GM21390 (cell line): ENCODE data around the gene PDLIM4.
A peak's percentile ranks its signal among the peaks of the same experiment; 100 is the strongest.

Source experiments
- ATAC-seq: cut with Tn5 transposase; IDR thresholded peaks from one replicate; pipeline ENCODE4 v1.9.1; 2021; ENCODE audit not compliant: unreplicated experiment

Gene PDLIM4

GRCh38 chr5:132253008-132253441 lies 4.5 kb upstream of the PDLIM4 start:
- ATAC-seq: no peak

DNA sequence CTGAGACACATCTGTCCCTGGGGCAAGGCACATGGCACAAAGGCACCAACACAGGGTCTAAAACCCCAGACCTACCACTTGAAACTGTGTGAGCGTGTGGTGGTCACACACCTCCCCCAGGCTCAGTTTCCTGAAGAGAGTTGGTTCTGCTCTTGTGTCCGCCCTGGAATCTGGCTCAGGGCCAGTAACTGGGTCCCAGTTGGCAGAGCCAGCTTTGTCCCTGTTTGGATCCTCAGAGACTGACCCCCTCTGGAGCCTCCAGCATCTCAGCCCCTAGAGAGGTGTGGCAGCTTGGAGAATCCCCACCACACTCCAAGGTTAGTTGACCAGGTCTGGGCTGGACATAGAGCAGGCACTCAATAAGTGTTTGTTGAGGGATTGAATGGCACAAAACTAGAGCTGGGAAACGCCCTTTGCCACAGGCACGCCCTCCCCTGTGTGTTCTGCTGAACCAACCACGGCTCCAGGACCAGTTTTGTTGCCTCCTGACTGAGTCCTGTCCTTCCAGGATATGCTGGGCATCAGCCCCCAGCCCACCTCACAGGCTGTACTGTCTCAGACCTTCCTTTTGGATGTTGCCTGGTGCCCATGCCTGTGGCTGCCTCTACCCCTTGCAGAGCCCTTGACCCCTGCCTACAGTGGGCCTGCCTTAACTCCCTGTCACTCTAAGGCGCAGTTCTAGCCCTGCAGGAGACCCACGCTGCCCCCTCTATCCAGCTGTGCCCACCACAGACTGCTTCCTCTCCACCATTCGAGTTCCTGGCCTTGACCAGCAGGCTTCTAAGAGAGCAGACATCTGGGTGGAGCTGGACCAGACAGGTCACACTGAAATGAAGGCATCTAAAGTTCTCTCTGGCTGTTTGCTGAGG lies 3.8 kb upstream of the PDLIM4 start:
- no peak for ATAC-seq

DNA sequence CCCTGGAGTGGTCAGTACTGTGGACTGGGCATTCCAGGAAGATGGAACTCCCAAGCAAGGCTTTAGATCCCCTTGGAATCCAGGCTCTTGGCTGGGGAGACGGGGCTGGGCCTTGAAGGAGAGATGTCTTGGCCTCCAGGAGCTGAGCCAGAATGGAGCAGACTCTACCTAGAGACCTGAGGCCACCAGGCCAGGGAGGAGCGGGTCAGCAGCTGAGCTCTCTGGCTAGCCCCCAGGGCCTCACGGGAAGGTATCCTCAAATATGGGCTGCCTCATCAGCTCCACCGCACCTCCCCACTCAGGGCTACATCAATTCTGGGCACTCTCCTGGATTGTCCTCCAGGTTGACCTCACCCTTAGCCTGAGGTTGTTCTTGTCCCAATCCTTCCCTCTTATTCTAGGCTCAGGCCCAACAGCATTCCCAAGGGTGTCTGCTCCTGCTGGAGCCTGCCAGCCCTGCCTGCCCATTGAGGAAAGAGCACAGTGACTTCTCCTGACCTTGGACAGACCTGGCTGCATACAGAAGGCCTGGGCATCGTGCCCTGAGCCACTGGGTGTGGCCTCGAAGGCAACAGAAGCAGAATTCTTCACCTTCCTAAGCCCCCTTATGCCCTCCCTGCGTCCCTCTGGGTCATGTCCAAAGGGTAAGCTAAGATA lies 3.0 kb upstream of the PDLIM4 start:
- ATAC-seq: no peak

DNA sequence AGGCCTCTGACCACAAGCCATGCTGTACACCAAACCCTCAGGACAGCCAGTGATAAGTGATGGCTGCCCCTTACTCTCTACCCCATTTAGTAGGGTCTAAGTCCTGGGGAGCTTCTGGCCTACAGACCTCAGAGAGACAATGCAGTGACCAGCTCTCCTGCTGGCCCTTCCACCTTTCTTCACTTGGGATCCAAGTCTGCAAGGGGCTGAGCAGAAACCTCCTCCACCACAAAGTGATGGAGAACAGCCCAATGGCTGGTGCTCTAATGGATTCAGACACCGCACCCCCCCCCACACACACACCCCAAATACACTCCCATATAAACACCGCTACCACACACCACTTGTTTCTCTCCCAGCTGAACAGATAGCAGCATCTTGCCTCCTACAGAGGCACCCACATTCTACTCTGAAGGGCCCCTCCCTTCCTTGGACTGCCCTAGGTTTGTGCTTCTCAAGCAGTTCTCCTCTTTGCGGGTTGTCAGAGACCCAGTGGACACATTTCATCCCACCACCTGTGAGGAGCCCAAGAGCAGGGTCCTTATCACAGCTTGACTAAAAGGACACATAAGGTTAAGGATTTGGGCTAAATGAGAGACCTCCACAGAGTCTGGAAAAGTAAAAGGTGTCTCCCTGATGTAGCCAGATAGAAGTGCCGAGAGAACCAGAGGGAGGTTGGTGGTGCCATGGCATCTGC lies 1.3 kb upstream of the PDLIM4 start:
- no peak for ATAC-seq

GRCh38 chr5:132256783-132257130 lies 739 bp upstream of the PDLIM4 start:
- no peak for ATAC-seq

GRCh38 chr5:132258102-132259068 lies 889 bp downstream of the PDLIM4 start:
- ATAC-seq: no peak

GRCh38 chr5:132259069-132259851 lies 1.8 kb downstream of the PDLIM4 start:
- ATAC-seq: no peak

GRCh38 chr5:132260051-132260450 lies 2.6 kb downstream of the PDLIM4 start:
- ATAC-seq: no peak

DNA sequence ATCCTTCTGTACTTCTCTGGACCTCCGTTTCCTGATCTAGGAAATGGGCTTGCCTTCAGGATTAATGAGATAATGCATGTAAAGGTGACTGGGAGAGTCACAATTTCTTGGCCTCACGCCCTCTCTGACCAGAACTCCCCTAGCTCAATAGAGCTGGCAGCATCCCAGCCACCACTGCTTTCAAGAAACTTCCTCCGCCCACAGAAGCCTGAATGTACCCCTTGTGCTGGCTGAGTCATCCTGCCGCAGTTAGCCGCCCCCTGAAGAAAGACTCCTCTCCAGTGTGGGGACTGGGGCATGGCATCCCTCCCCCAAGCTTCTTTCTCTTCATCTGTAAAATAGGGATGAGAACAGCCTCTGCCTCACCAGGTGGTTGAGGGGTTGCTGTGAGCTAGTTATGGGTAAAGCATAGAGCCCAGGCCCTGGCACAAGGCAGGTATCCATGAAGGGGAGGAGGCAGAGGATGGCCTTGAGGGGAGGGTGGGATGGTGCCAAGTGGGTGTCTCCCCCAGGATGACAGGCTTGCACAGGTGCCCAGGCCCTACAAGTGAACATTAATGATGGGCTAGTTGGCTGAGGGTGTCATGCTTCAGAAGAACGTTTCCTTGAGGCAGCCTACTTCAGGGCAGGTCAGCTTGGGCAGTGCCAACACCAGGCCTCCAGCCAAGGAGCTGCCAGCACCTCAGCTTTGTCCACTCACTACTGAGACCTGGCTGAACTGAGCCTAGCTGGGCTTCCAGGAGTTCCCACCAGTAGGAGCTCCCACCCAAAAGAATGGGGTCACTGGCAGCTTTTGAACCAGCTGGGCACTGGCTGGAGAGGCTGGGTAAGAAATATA lies 3.4 kb downstream of the PDLIM4 start:
- peak; percentile 53 for ATAC-seq

DNA sequence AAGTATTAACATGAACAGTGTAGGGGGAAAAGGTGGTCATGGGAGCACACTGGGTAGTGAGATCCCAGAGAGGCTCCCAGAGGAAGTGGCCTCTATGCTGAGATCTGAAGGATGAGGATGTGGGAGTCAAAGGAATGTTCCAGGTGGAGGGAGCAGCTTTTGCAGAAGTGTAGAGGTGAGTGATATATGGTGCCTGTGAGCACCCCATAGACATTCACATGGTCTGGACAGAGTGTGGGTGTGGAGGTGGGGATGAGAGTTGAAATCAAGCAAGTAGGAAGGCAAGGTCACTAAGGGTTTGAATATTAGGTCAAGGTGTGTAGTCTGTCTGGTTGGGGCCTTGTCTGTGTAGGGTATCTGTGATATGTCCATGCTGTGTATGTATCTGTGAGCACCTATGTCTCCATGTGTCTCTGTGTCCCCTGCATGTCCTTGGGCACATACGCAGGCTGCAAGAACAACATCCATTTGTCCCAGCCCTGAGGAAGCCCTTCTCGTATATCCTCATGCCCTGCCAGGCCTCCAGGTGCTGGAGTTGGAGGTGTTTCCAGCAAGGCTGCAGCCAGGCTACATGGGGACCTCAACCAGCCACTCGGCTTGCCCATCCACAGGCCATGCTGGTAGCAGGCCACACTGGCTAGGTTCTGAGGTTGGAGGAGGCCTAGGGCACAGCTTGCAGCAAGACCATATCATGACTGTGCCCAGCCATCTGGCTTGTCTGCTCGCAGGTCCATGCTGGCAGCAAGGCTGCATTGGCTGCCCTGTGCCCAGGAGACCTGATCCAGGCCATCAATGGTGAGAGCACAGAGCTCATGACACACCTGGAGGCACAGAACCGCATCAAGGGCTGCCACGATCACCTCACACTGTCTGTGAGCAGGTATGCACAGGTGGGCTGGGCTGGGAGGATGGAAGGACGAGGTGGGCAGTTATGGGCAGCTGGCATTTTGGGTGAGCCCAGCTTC lies 4.7 kb downstream of the PDLIM4 start:
- no peak for ATAC-seq

- no peak for ATAC-seq
These were observed 5.5 kb downstream of the PDLIM4 start for GRCh38 chr5:132262882-132263547.

DNA sequence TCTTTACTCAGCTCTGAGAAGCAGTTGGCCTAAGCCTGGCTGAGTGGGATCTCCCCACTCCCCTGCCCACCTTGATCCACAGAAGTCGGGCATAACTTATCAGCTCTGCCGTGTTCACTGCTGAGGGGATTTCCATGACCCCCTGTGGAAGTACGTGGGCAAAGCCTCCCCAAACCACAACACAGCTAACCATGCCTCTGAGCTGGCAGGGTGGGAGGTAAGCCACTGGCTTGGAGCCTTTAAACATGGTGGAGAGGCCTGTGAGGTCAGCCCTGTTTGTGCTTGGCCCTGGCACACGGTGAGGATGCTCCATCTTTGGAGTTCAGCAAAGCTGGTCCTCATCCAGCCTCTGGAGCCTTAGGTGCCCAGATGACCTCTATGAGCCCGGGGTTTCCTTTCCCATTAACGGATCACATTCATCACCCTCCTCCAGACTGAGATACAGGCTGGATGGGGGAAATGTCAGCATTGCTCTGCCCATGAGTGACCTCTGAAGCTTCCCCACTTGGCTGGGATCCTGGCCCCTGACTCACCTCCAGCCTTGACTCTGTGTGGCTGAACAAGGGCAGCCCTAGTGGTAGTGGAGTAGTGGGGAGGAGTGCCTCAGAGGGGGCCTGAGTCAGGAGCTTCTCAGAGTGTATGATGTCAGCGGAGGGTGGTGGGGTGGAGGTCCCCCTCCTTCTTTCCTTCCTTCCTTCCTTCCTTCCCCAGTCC lies 6.2 kb downstream of the PDLIM4 start:
- ATAC-seq: no peak

DNA sequence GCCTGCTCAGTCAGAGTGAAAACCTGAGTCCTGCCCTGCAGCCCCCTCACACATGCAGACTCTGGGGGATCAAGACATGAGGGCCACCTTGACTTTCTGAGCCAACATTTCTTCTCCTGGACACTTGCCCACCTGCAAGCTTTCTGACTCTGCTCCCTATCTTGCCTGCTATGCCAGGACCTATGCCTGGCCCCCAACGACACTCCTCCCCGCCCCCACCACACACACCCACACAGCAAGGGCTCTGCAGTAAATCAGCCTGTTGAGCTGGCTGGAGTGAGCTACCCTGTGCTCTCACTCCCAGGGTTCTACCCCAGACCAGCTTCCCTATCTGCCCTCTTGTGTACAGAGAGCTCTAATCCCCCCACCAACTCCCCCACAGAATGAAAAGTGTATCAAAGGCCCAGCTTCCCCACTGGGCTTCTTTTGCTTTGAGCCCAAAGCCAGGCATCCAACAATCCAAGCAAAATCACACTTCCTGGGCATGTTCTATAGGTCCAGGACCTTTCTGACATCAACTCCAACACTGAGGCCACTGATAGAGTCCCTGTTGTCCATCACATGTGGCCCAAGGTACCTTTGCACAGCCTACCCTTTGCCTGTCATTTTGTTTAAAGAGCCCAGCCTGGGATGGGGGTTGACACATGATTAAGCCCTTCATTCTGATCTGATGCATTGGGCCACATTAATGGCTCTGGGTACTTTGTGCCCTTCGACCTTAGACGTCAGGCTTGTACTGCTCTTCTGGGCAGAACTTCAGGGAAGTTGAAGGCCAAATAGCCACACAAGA lies 7.2 kb downstream of the PDLIM4 start:
- no peak for ATAC-seq

- no peak for ATAC-seq
These were observed 8.0 kb downstream of the PDLIM4 start for GRCh38 chr5:132265336-132266030.
